ENCODE results near the gene KCNN3.

GRCh38 chr1:154856049-154856448, 14.0 kb downstream of the KCNN3 start:
- TF ChIP-seq CTCF (IDR thresholded peaks at IDR 0.05; ENCODE audit: poor library complexity, severe bottlenecking) (peak; percentile 13), REST (IDR thresholded peaks at IDR 0.05; ENCODE audit: borderline replicate concordance) (no peak), RAD21 (conservative IDR thresholded peaks at IDR 0.05) (no peak), POLR2AphosphoS5 (IDR thresholded peaks at IDR 0.05) (no peak), EZH2 (IDR thresholded peaks at IDR 0.05; ENCODE audit: borderline replicate concordance, insufficient read depth, low read length, poor library complexity, severe bottlenecking) (no peak), EP300 (conservative IDR thresholded peaks at IDR 0.05; ENCODE audit: poor library complexity, severe bottlenecking) (no peak)
